GM18870 (cell line): ENCODE measurements around the gene RBMS3.

ENCODE experiments used
- ATAC-seq: cut with Tn5 transposase; IDR thresholded peaks from one replicate; pipeline ENCODE4 v1.9.1; 2021; ENCODE audit warnings: moderate library complexity; ENCODE audit not compliant: unreplicated experiment

The RBMS3 gene

GRCh38 chr3:29275309-29275708 lies 5.6 kb upstream of the RBMS3 start:
- no peak for ATAC-seq

DNA sequence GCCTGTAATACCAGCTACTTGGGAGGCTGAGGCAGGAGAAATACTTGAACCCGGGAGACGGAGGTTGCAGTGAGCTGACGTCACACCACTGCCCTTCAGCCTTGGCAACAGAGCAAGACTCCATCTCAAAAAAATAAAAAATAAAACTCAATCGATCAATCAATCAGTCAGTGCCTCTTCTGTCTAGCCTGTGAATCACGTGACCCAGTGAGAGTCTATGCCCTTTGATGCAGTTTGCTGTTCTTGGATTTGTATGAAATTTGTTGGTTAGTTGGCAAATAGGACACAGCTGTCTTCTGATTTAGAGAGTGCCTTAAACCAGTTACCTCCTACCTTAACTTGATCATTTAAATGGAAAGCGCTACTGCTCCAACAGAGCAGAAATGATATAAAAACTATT lies 3.6 kb upstream of the RBMS3 start:
- no peak for ATAC-seq

GRCh38 chr3:29279286-29279685 lies 1.6 kb upstream of the RBMS3 start:
- no peak for ATAC-seq

GRCh38 chr3:29279806-29280205 lies 1.1 kb upstream of the RBMS3 start:
- ATAC-seq, result no peak

DNA sequence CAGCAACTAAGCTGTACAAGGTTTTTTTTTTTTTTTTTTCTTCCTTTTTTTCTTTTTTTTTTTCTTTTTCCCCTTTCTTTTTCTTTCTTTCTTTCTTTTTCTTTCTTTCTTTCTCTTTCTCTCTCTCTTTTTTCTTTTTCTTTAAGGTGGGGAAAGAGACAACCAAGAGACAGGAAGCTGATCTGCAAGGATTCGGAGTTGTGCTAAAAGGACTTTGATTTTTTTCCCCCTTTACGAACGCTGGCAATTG lies 148 bp downstream of the RBMS3 start:
- no peak for ATAC-seq

DNA sequence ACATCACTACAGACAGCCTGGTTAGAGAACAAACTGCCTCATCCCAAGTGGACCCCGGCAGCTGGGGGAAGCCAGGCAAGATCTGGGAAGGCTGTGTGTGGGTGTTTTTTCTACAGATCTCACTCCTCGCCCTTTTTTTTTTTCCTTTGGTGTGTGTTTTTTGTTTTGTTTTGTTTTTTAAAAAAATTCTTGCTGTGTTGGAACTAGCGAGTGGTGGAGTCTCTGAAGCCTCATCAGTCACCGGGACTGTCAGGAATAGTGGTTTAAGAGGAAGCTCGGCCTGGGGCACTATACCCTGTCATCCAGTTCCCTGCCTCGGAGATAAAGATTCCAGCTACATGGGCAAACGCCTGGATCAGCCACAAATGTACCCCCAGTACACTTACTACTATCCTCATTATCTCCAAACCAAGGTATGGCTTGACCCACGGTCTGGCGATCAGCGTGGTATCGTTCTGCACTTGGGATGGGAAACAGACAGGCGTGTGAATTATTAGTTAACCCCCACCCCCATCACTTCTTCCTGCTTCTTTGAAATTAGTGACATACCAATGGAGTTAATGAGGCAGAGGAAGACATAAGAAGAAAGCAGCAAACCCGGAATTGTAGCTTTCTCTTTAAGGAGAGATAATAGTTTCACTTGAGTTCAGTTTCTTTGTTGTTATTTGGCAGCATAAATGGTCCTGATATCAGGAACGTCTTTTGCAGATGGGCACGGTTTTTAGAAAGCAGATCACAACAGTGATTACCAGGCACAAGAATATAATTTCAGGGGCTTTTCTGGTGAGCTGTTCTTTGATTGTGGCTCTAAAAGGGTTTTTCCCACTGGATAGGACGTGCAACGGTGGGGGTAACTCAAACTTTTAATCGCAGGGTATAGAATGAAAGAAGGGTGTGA lies 722 bp downstream of the RBMS3 start:
- ATAC-seq, result peak; percentile 79

DNA sequence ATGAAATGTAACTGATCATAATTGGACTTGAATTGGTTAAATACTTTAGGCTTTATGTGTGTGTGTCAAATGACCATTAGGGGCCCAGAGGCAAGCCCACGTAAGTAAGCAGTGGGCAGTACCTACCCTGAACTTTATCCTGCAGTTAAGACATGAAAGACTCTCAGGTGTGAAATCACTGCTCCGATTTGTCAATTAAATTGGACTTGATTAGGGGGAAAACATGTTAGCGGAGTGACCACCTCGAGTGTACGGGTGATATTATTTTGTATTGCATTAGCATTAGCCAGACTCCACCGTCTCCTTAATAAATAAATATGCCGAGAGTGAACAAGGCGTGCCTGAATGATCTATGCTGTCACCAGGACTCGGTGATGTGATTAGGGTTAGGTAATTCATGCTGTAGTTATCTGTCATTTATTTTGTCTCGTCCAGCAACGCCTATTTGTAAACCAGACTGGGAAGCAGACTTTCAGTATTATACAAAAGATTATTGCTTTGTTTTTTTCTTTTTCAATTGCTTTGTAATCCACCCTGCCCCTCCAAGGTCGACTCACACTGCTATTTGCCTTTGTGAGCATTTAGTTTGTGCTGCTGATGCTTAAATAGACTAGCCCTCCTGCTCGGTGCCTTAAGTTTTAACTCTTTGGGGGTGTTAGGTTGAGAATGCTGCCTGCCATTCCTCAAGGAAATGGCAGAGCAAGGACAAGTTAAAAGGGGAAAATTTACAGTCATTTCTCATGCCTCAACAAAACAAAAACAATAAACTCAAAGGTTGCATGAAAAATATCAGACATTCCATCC lies 1.8 kb downstream of the RBMS3 start:
- no peak for ATAC-seq

DNA sequence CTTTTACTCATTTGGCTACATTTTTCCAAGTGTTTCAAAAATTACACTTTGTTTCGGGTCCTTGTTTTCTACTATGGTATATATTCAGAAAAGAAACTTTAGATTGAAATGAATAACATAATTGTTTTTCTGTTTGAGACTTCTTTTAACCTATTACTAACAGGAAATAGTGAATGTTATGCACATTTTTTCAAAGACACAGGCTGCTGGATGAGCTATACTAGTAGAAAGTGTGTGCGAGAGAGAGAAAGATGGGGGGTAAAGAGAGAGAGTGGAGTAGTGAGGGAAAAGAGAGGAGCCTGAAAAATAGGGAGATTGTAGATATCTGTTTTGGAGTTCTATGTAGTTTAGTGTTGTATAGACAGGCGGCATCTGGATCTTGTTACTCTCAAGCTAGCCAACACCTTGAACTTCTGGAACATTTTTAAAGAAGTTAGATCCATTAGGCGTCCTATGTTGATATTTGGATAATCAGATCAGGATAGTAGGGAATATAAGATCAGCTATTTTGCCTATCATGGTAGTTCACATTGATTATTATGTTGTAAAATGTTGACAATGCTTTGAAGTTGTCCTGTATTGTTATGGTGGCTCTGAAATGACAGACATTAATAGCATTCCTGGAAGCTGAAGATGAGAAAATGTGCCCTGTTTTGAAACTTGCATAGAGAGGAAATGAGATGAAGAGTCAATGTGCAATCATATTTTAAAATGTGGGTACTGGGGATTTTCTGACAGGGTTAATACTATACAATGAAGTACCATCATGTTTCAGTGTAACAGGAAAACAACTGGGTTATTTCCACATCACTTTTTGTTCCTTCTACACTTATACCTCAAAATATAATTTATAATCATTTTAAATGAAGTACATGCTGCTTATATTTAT lies 2.6 kb downstream of the RBMS3 start:
- ATAC-seq, result no peak

DNA sequence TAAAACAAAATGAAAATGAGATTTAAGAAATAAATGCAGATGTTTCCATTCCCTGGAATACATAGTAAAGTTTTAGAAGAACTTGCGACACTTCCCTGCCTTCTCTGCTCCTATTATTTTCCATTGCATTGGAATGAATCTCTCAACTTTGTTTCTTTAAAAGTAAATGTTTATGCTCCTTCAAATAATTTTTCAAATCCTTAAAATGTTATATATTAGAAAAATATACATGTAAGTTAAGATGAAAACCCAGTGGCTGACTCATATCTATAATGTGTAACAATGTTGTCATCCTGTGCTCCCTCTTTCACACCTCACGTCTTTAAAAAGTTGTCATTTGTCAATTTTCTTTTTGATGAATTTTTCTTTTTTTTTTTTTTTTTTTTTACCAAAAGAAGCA lies 3.6 kb downstream of the RBMS3 start:
- ATAC-seq, result no peak

- ATAC-seq, result no peak
Measured at GRCh38 chr3:29285471-29286071, 4.7 kb downstream of the RBMS3 start.

DNA sequence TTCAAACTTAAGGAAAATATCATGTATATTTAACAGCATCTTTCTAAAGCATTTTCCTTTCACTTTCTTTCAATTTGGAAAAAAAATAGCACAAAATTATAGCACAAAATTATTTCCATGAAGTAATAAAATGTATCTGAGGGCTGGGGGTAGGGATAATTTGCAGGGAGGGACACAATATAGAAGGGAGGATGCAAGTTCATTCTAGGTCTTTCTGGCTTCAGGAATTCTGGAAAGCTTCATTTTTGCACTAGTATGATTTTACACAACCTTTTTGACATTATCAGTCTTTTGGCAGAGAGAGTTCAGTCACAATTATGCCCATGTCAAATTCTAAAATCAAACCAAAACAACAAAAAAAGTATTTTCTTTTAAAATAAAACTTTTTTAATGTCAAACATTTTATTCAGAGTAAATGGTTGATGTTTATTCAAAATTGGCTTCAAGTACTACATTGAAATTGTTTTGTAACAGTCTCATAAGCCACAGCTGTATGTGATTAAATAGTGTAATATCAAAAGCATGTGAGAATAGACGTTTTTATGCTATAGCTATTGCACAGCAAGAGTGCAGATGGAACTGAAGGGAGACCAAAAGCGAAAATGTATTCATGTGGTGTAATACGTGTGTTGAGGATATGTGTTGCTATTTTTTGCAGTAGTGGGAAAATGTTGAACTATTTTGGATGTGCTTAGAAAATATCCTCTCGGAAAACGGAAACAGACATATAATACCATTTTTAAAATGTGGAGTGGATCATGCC lies 5.8 kb downstream of the RBMS3 start:
- no peak for ATAC-seq

GRCh38 chr3:29290596-29290995 lies 9.7 kb downstream of the RBMS3 start:
- no peak for ATAC-seq

DNA sequence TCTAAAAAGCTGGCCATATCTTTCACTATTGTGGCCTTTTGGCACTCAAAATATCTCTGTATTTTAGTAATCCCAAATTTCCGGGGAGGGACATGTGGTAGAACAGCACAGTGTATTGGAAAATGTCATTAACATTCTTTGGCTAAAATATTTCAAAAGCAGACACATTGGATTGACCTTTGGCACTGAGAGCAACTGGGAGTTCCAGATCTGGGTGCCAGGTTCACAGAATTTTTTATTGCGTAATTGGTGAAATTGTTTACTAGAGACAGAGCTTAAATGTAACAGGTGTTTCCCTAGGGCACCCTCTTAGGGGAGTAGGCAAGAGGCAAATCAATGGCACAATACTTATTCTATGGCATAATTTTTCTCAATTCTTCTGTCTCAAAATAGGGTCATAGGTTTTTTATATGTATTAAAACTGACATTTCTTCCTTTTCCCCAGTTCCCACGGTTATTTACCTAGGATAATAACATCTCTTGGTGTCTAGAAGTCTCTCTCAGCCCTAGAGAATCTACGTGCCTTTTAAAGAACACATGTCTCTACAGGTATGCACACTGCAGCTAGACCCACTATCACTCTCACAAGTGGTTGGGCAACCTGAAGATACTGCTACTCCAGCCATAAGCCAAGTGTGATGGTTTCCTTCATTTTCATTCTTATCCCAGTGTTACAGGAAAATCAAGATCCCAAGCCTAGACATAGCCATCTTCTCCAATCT lies 10.6 kb downstream of the RBMS3 start:
- no peak for ATAC-seq

GRCh38 chr3:29291982-29292363 lies 11.1 kb downstream of the RBMS3 start:
- no peak for ATAC-seq

GRCh38 chr3:29293421-29293820 lies 12.6 kb downstream of the RBMS3 start:
- no peak for ATAC-seq

DNA sequence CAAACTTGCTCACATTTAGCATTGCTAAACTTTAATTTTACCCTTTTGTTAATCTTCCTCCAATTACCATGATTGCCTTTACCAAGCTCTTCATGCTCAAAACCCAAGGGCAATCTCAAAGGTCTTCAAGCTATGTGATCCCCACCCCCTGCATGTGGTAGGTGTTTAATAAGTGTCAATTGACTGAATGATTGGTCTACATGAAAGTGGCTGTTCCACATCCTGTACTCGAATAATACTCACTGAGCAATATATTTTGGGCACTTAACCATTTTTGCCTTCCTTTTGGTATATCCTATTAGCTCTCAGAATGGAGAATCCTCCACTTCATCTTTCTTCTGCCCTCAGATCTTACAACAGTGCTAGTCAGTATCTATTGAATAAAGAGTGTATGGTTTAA lies 17.1 kb downstream of the RBMS3 start:
- ATAC-seq, result no peak

DNA sequence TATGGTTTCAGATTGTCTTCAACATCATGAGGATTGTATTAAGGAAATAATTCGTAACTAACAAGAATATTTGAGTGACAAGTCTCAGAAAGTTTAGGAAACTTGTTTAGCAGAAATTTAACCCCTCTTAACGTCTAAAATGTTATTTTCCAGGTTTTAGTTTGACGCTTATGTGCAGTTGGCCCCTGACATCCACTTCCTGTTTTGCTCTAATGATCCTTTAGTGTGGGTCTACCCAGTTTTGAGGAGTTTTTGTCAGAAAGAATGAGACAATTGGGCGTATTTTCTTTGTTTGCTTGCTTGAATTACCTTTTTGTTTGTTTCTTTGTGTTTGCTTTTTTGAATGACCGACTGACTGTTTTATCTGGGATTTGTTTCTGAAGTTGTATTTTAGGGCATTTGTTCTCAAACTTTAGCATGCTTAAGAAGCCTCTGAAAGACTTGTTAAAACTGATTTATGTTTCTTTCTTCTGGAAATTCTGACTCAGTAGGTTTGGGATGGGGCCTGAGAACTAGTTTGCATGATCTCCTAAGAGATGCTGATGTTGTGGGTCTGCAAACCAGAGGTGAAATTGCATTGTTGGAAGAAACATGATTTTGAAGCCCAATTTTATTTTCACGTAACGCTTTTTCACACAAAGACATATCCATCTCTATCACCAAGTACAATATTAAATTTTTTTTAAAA lies 20.6 kb downstream of the RBMS3 start:
- no peak for ATAC-seq

DNA sequence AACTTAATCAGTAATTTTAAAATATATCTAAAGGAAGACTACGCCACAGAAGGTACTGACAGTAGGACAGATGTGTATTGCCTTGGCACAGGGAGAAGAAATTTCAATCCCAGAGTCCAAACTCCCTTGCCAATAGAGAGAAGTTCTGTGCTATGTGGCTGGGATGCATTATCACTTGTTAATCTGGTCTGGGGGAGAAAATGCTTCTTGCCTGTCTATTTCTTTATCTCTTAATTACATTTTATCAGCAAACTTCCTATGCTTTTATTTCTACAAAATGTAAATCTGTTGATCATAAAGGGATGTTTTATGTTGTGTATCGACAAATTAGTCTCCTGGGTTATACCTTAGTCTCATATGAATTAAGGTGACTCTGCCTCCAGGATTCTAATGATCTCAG lies 21.7 kb downstream of the RBMS3 start:
- no peak for ATAC-seq

- ATAC-seq, result no peak
Measured at GRCh38 chr3:29307295-29307694, 26.4 kb downstream of the RBMS3 start.
